Loucy (cell line): ENCODE results near the gene RAD21L1.

Experiments
- H2AFZ ChIP-seq: fragments of 200-600 bp; sonication (generic); 2 replicates; pipeline ENCODE4 v1.6.0; 2016; ENCODE audit warnings: antibody characterized with exemption, mild to moderate bottlenecking, low read length, moderate library complexity
- H3F3A ChIP-seq: fragments of 200-600 bp; 2 replicates; pipeline ENCODE4 v1.6.0; 2016; ENCODE audit warnings: antibody characterized with exemption, low read depth, mild to moderate bottlenecking
- H3K27me3 ChIP-seq: fragments of 200-600 bp; sonication (generic); 2 replicates; pipeline ENCODE4 v1.6.1; 2014; ENCODE audit warnings: low read length, mild to moderate bottlenecking; ENCODE audit not compliant: insufficient read depth, poor library complexity, severe bottlenecking
- H3K36me3 ChIP-seq: fragments of 200-600 bp; sonication (generic); 2 replicates; pipeline ENCODE4 v1.6.1; 2016; ENCODE audit warnings: low read length; ENCODE audit not compliant: insufficient read depth
- H3K4me1 ChIP-seq: fragments of 200-600 bp; sonication (generic); 2 replicates; pipeline ENCODE4 v1.5.1; 2014; ENCODE audit warnings: low read length, mild to moderate bottlenecking; ENCODE audit not compliant: insufficient read depth, poor library complexity, severe bottlenecking
- H3K4me2 ChIP-seq: fragments of 200-600 bp; sonication (generic); 2 replicates; pipeline ENCODE4 v1.6.0; 2014; ENCODE audit warnings: antibody characterized with exemption, low read length, low read depth, mild to moderate bottlenecking; ENCODE audit not compliant: poor library complexity, severe bottlenecking
- H3K4me3 ChIP-seq: fragments of 200-600 bp; sonication (generic); 2 replicates; pipeline ENCODE4 v1.5.1; 2014; ENCODE audit warnings: low read length, mild to moderate bottlenecking, mixed read lengths; ENCODE audit not compliant: poor library complexity, severe bottlenecking
- H3K79me2 ChIP-seq: fragments of 200-600 bp; sonication (generic); 2 replicates; pipeline ENCODE4 v1.6.1; 2014; ENCODE audit warnings: low read length; ENCODE audit not compliant: insufficient read depth
- H3K9ac ChIP-seq: fragments of 200-600 bp; sonication (generic); 2 replicates; pipeline ENCODE4 v1.6.0; 2014; ENCODE audit warnings: mild to moderate bottlenecking, low read depth, low read length, moderate library complexity; ENCODE audit not compliant: poor library complexity, severe bottlenecking
- H3K9me2 ChIP-seq: fragments of 200-600 bp; sonication (generic); replicated peaks from 2 replicates; pipeline ENCODE4 v1.6.1; 2016; ENCODE audit warnings: low read depth, low read length, mixed read lengths
- H3K9me3 ChIP-seq: fragments of 200-600 bp; sonication (generic); 2 replicates; pipeline ENCODE4 v1.6.1; 2014; ENCODE audit warnings: mild to moderate bottlenecking, antibody characterized with exemption, low read length, low read depth; ENCODE audit not compliant: insufficient read depth
- H4K20me1 ChIP-seq: fragments of 200-600 bp; sonication (generic); 2 replicates; pipeline ENCODE4 v1.6.0; 2014; ENCODE audit warnings: antibody characterized with exemption, low read length, mild to moderate bottlenecking; ENCODE audit not compliant: insufficient read depth, poor library complexity, severe bottlenecking
- CTCF ChIP-seq: fragments of 200-600 bp; sonication (generic); conservative IDR thresholded peaks from 2 replicates; pipeline ENCODE4 v1.5.1; 2014; ENCODE audit warnings: mild to moderate bottlenecking, antibody characterized with exemption, low read length
- EZH2phosphoT487 ChIP-seq: fragments of 200-600 bp; IDR thresholded peaks from 2 replicates; pipeline ENCODE4 v1.6.1; 2018; ENCODE audit warnings: antibody characterized with exemption, mild to moderate bottlenecking, moderate library complexity, borderline replicate concordance

RAD21L1 gene

DNA sequence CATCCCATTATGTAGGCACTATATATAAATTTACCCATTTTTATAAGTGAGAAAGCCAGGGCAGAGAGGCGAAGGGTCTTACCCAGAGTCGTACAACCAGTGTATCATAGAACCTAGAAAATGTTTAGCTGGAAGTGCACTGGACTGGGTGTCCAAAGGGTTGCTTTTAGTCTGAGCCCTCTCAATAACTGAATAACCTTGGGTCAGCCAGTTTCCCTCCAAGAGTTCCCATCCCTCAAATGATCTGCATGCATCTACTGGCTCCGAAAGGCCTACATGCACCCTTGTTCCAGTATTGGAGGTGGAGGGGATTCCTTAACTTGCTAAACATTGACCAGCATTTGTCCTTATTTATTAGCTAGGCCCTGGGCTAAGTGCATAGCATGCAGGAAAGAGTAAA is 44.0 kb downstream of the RAD21L1 start:
- TF ChIP-seq EZH2phosphoT487, result no peak
- no peak for TF ChIP-seq CTCF
- Histone ChIP-seq H2AFZ (no peak overlapping the region), H3K36me3 (no peaks in the 10 kb centered on the region), H3F3A (no peaks in the 10 kb centered on the region), H3K9me2 (no peaks in the 10 kb centered on the region), H3K4me3 (no peak overlapping the region), H3K79me2 (no peaks in the 10 kb centered on the region), H3K4me1 (peaks cover 13% of the 10 kb centered on the region), H3K4me2 (no peak overlapping the region), H3K27me3 (no peaks in the 10 kb centered on the region), H4K20me1 (no peaks in the 10 kb centered on the region), H3K9ac (no peak overlapping the region), H3K9me3 (no peaks in the 10 kb centered on the region)

DNA sequence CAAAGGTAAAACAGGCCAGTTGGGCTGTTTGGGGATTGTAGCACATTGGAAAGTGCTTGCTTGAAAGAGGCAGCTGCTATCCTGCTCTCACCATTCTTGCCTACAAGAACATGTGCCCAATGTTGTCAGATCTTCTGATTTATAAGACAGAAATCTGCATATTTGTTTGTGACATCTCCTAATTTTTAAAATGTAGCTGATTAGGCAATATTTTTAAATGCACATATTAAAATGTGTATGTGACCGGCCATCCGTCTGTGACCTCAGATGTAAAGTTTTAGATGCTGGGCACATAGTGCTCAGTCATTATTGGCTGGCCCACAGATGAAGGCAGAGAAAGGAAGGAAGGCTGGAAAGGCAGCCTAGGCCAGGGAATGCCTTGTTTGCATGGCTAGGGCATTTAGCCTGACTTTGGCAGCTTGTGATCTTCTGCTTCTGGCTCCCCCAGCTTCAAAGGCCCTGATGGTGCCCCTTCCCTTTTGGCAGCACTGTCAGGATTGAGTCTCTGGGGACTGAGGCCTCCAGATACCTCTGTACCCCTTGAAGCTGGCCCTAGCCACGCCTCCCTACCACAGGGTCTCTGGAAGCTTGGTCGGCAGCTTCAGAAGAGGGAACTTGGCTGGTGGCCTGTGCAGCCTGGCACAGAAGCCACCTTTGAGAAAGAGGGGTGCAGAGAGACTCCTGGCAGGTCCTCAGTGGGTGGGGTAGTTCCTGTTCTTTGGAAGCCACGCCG is 46.7 kb downstream of the RAD21L1 start:
- Histone ChIP-seq H3K9ac (no peak overlapping the region), H3K9me3 (no peaks in the 10 kb centered on the region), H3K79me2 (no peaks in the 10 kb centered on the region), H3K36me3 (no peaks in the 10 kb centered on the region), H3K27me3 (no peaks in the 10 kb centered on the region), H3F3A (no peaks in the 10 kb centered on the region), H3K9me2 (no peaks in the 10 kb centered on the region), H3K4me1 (no peaks in the 10 kb centered on the region), H3K4me3 (no peak overlapping the region), H3K4me2 (no peak overlapping the region), H2AFZ (no peak overlapping the region), H4K20me1 (no peaks in the 10 kb centered on the region)
- TF ChIP-seq CTCF, result no peak
- TF ChIP-seq EZH2phosphoT487, result no peak

DNA sequence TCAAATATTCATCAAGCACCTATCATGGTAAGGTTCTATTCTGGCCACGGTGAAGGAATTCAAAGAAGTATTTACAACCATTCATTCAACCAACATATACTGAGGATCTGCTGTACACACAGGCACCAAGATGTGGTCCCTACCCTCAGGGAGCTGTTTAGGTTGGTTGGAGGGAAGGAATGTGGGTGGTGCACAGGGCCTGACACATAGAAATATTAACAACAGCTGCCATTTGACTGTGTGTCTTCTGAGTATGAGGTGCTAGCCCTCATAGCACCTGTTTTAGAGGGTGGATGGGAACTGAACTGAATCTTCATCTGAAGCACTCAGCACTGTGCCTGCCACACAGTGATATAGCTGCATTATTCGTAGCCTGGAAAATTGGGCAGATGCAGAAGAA is 47.5 kb downstream of the RAD21L1 start:
- Histone ChIP-seq H3K9ac (no peak overlapping the region), H3K9me2 (no peaks in the 10 kb centered on the region), H3F3A (no peaks in the 10 kb centered on the region), H3K4me3 (no peak overlapping the region), H3K4me1 (no peaks in the 10 kb centered on the region), H3K9me3 (no peaks in the 10 kb centered on the region), H3K27me3 (no peaks in the 10 kb centered on the region), H3K36me3 (no peaks in the 10 kb centered on the region), H3K79me2 (no peaks in the 10 kb centered on the region), H3K4me2 (no peak overlapping the region), H4K20me1 (no peaks in the 10 kb centered on the region), H2AFZ (no peak overlapping the region)
- TF ChIP-seq EZH2phosphoT487, result no peak
- no peak for TF ChIP-seq CTCF
